ENCODE results near the gene PARD6G.
"Not testable (repeated sequence)": the region's sequence is repeated elsewhere in the genome, so short reads cannot be mapped to it uniquely, and the experiment has no call there.

The PARD6G gene

GRCh38 chr18:80171054-80171872 lies 76.1 kb downstream of the PARD6G start:
- DNase-seq (ENCODE audit: low spot score): peak; percentile 71

GRCh38 chr18:80170395-80171053 lies 76.8 kb downstream of the PARD6G start:
- DNase-seq (ENCODE audit: low spot score): no peak

- DNase-seq (ENCODE audit: low spot score): no peak
Observed at GRCh38 chr18:80169607-80170006, 77.7 kb downstream of the PARD6G start.

- DNase-seq (ENCODE audit: low spot score): no peak
Observed at GRCh38 chr18:80168982-80169381, 78.3 kb downstream of the PARD6G start.

GRCh38 chr18:80168346-80168745 lies 79.0 kb downstream of the PARD6G start:
- no peak for DNase-seq (ENCODE audit: low spot score)

- no peak for DNase-seq (ENCODE audit: low spot score)
Observed at GRCh38 chr18:80167931-80168330, 79.4 kb downstream of the PARD6G start.

- DNase-seq (ENCODE audit: low spot score): no peak
Observed at GRCh38 chr18:80167331-80167730, 80.0 kb downstream of the PARD6G start.

- no peak for DNase-seq (ENCODE audit: low spot score)
Observed at GRCh38 chr18:80166725-80167124, 80.6 kb downstream of the PARD6G start.

- no peak for DNase-seq (ENCODE audit: low spot score)
Observed at GRCh38 chr18:80166240-80166639, 81.1 kb downstream of the PARD6G start.

GRCh38 chr18:80164727-80165355 lies 82.5 kb downstream of the PARD6G start:
- DNase-seq (ENCODE audit: low spot score): not testable (repeated sequence)

- DNase-seq (ENCODE audit: low spot score): no peak
Observed at GRCh38 chr18:80163183-80163582, 84.1 kb downstream of the PARD6G start.

- no peak for DNase-seq (ENCODE audit: low spot score)
Observed at GRCh38 chr18:80161781-80162417, 85.4 kb downstream of the PARD6G start.

GRCh38 chr18:80159713-80160636 lies 87.3 kb downstream of the PARD6G start:
- DNase-seq (ENCODE audit: low spot score): no peak

GRCh38 chr18:80158365-80158764 lies 88.9 kb downstream of the PARD6G start:
- no peak for DNase-seq (ENCODE audit: low spot score)

- peak; percentile 47 for DNase-seq (ENCODE audit: low spot score)
Observed at GRCh38 chr18:80157708-80158343, 89.5 kb downstream of the PARD6G start.

GRCh38 chr18:80154293-80154692 lies 93.0 kb downstream of the PARD6G start:
- no peak for DNase-seq (ENCODE audit: low spot score)

GRCh38 chr18:80149667-80150066 lies 97.6 kb downstream of the PARD6G start:
- DNase-seq (ENCODE audit: low spot score): no peak

GRCh38 chr18:80148326-80149199 lies 98.8 kb downstream of the PARD6G start:
- no peak for DNase-seq (ENCODE audit: low spot score)

- DNase-seq (ENCODE audit: low spot score): no peak
Observed at GRCh38 chr18:80147418-80148325, 99.6 kb downstream of the PARD6G start.
